ENCODE data around the gene SLC2A8.

SLC2A8 gene

DNA sequence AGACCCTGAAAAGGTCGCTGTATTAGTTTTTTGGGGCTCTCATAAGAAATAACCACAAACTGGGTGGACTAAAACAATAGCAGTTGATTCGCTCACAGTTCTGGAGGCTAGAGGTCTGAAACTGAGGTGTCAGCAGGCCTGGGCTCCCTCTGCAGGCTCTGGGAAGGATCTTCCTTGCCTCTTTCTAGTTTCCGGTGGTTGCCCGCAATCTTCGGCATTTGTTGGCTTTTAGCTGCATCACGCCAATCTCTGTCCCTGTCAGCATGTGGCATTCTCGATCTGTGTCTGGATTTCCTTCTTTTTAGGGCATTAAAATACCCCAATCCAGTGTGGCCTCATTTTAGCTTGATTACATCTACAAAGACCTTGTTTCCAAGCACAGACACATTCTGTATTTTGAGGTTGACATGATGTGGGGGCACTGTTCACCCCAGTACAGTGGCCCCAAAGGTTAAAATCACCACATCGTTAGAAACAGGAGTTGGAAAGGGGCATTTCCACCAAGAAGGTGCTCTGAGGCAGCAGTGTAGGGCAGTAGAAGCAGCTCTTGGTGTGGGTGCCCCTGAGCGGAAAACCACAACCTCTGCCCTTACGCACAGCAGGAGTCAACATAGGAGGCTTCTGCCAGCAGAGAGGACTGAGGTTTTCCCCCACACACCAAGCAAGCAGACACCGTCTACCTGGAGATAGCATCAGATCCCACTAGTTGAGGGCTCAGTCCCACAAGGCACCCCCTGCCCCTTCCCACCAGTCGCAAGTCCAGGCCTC lies 40.7 kb downstream of the SLC2A8 start:
- DNase-seq (ENCODE audit: low read depth): no peak

DNA sequence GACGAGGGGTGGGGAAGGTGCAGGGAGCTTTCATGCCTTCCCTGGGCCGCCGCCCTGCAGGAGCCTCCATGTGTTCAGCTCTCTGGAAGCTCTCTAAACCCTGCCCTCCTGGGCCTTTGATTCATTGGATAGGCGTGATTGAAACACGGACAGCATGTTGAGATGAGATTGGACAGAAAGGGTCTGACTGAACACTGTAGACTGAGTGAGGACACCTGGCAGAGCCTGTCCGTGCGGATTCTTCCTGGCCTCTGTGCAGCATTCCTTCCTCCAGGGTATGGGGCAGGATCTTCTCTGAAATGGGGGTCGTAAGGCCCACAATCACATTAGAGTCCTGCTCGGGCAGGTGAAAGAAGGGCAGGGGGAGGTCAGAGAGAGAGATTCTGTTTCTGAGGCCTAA lies 41.4 kb downstream of the SLC2A8 start:
- no peak for DNase-seq (ENCODE audit: low read depth)

GRCh38 chr9:127444283-127444920 lies 47.4 kb downstream of the SLC2A8 start:
- no peak for DNase-seq (ENCODE audit: low read depth)

DNA sequence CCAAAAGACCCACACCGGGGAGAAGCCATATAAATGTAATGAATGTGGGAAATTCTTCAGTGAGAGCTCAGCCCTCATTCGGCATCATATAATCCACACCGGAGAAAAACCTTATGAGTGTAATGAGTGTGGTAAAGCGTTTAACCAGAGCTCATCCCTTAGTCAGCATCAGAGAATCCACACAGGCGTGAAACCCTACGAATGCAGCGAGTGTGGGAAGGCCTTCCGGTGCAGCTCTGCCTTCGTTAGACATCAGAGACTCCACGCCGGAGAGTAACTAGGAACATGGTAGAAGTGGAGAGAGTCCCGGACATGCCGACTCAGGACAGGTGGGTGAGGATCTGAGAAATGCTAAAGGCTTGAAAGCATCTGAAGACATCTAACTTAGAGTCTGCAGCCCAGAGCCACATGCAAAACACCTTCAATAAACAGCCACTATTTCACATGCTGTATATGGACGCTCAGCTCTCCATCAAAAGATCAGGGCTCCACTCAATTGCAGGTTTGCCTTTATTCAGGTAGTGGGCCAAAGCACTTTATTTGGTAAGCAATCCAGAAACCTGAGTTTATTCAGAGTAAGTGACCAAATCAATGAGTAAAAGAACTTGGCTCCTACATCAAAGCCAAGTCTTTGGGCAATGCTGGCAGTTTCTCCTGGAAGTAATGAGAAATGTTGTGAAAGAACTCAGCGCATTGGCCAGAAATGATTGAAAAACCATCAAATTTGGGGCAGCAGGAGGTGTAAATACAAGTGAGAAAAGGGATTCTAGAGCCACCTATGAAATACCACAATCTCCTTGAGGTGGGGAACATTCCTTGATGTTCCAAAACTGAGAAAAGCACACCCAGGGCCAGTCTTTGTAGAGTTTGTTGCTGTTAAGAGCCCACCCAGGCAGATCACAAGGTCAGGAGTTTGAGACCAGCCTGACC lies 48.2 kb downstream of the SLC2A8 start:
- no peak for DNase-seq (ENCODE audit: low read depth)

DNA sequence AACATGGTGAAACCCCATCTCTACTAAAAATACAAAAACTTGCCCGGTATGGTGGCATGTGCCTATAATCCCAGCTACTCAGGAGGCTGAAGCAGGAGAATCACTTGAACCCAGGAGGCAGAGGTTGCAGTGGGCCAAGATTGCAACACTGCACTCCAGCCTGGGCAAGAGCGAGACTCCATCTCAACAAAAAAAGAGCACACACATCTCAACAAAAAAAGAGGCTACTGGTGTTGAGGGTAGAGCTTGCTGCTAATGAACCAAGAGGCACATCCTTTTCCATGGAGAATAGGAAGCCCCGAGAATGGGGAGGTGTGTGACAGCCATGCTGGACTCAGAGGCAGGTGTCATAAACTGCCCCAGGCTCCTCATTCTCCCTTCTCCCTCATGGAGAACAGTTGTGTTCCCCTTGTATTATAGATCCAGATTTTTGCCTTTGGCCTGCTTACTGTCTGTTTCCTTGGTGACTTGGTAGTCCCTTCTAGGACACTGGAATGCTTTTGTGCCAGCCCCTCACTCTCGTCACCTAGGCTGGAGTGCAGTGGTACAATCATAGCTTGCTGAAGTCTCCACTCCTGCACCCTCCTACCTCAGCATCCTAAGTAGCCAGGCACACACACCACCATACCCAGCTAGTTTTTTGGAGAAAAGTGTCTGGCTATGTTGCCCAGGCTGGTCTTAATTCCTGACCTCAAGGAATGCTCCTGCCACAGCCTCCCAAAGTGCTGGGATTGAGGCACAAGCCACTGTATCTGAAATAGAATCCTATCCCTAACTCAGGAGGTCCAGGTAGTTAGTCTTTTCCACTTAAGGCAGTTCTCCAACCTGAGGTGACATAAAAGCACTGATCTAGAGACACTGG lies 49.1 kb downstream of the SLC2A8 start:
- DNase-seq (ENCODE audit: low read depth): no peak

- DNase-seq (ENCODE audit: low read depth): no peak
These were observed 49.9 kb downstream of the SLC2A8 start for GRCh38 chr9:127446713-127447415.

DNA sequence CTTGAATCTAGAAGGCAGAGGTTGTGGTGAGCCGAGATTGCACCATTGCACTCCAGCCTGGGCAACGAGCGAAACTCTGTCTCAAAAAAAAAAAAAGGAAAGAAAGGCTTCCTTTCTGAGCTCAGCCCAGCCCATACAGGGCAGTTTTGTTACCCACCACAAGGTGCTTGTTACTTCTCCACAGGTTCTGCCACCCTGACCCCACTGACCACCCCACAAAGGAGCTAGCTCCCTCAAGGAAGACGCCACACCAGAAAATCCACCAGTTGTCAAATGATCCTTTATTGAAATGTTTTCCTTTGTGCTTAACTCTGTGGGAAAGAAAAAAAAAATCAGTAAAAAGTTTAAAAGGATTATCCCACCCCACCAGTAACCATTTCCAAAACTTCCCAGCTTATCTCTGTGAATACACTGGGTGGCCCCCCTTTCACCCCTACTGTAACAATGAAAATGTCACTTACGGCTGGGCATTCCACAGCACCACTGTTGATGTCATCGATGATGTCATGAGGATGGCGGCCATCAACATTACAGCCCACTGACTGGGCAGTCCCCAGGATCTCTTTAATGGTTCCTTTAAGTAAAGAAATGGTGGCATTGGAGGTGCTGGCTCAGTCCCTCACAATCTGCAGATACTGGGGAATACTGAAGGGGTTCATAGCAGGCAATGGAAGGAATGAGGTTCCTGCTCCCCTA lies 50.6 kb downstream of the SLC2A8 start:
- no peak for DNase-seq (ENCODE audit: low read depth)

GRCh38 chr9:127448112-127448805 lies 51.3 kb downstream of the SLC2A8 start:
- no peak for DNase-seq (ENCODE audit: low read depth)

GRCh38 chr9:127449332-127449966 lies 52.5 kb downstream of the SLC2A8 start:
- no peak for DNase-seq (ENCODE audit: low read depth)

- DNase-seq (ENCODE audit: low read depth): peak; percentile 40
These were observed 53.3 kb downstream of the SLC2A8 start for GRCh38 chr9:127450243-127450760.

- peak; percentile 88 for DNase-seq (ENCODE audit: low read depth)
These were observed 54.0 kb downstream of the SLC2A8 start, which contains the start of the genes LRSAM1 and RPL12 for GRCh38 chr9:127450830-127451607. LRSAM1 (plus strand) TSS chr9:127451510; CDS start chr9:127454528, 3,018 bp downstream. RPL12 (minus strand) TSS chr9:127451406; CDS start chr9:127451317, 89 bp downstream.

- DNase-seq (ENCODE audit: low read depth): no peak
These were observed 54.6 kb downstream of the SLC2A8 start for GRCh38 chr9:127451608-127451857.

DNA sequence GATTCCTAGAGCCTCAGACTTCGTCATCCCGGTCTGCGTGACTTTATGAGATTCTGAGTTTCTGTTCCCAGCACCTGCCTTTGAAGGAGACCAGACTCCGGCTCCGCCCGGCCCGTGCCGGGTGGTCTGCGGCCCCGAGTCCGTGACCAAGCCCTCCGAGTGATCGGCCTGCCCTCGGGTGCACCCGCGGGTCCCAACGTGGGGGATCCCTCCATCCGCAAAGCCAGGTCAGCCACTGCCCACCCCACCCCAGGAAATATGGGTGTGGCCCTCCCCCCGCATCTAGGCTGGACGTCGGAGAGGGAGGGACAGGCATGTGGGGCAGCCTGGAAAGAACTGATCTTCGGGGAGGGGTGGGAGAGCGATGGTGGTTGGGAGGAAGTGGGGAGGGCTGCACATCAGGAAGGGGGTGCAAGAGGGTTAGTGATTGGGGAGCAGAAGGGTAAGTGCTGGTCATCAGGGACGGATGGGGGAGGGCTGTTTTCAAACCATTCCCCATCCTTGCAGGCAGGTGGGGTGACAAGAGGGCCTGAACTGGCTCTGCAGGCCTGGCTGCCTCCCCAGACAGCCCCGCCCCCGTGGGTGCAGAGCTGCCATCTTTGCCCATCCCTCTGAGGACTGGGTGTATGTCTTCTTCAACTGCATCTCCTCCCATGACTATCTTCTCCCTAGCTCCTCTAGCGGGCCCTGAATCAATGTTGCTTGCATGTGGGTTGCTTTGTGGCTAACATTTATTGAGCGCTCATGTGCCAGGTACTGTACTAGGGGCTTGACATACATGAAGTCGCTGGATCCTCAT lies 55.1 kb downstream of the SLC2A8 start:
- DNase-seq (ENCODE audit: low read depth): no peak

- DNase-seq (ENCODE audit: low read depth): no peak
These were observed 55.7 kb downstream of the SLC2A8 start for GRCh38 chr9:127452691-127453090.

DNA sequence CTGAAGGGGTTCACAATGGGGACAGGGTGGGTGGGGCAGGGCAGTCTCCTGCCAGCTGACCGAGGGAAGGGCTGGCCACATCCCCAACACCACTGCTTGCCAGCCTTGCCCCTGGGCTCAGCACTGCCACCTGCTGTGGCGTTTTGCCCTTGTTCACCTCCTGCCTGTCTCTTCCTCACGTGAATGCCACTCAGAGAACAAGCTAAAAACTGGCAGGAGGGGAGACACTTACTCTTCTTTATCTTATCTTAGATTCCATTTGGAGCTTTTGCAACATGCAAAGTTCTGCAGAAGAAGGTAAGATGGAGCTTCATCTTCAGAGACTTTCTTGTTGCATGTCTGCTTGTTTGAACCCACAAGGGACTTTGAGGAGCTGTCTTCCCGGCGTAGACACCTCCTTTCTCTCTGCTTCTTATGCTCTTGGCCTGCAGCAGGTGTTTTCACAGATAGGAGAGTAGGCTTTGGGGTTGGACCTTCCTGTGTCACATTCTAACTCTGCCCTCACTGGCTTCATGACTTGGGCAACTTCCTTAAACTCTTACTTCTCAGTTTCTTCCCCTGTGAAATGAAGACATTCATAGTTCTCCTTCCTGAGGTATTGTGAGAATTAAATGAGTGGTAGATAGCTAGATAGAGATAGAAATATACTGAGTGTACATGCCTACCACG lies 58.5 kb downstream of the SLC2A8 start:
- no peak for DNase-seq (ENCODE audit: low read depth)

GRCh38 chr9:127457191-127457878 lies 60.4 kb downstream of the SLC2A8 start:
- no peak for DNase-seq (ENCODE audit: low read depth)

All from GM04504 (cell line).